ENCODE results near the gene STOX1.
"Not testable (repeated sequence)": the region's sequence is repeated elsewhere in the genome, so short reads cannot be mapped to it uniquely, and the experiment has no call there.

The STOX1 gene

DNA sequence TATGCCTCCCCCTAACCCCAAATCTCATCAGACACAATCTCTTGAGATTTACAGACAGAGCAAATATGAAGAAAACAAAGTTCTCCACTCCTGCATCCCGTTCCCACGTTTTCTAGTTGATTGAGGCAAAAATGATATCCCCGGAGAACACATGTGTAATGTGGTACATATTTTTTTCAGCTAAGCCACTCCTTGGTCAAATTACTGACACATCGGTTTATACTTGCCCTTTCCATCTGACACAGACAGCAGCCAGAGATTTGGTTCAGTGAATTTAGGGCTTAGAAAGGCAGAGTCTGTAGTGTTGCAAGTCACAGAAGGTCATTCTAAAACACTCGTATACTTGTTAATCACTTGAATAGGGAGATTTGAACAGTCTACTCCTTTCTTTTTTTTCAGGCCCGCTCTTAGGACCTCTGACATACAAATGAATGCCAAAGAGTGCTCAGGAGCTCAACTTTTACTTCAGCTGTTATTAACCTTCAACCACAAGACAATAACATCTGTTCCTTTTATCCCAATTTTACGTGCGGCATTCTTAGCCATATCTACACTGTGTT is 71.9 kb downstream of the STOX1 start:
- DNase-seq, result no peak

DNA sequence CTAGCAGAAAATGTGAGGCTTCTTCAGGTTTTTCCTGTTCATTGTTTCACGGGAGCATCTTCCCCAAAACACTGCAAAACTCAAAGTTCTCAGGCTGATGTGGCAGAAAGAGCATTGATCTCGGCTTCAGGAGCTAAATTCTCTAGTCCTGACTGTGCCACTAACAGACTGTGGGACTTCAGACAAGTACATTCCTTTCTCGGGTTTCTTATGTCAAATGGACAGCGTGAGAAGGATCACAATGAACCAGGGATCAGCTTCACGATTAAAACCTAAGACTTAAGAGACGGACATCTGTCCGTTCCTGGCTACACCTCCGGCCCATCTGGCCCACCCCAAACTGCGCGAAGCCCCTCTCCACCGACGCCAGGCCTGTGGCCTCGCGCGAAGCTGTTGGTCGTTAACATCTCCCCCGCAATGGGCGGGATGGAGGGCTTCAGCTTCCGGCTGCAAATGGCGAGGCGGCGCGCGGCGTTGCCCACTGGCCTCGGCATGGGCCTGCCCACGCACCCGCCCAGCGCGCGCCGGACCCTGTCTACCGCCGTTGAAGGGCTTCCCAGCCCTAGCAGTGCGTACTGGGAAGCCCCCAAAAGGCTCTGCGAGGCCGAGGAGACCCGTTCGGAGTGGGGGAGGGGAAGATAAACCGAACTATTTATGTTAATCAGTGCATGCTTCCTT is 73.2 kb downstream of the STOX1 start:
- no peak for DNase-seq

DNA sequence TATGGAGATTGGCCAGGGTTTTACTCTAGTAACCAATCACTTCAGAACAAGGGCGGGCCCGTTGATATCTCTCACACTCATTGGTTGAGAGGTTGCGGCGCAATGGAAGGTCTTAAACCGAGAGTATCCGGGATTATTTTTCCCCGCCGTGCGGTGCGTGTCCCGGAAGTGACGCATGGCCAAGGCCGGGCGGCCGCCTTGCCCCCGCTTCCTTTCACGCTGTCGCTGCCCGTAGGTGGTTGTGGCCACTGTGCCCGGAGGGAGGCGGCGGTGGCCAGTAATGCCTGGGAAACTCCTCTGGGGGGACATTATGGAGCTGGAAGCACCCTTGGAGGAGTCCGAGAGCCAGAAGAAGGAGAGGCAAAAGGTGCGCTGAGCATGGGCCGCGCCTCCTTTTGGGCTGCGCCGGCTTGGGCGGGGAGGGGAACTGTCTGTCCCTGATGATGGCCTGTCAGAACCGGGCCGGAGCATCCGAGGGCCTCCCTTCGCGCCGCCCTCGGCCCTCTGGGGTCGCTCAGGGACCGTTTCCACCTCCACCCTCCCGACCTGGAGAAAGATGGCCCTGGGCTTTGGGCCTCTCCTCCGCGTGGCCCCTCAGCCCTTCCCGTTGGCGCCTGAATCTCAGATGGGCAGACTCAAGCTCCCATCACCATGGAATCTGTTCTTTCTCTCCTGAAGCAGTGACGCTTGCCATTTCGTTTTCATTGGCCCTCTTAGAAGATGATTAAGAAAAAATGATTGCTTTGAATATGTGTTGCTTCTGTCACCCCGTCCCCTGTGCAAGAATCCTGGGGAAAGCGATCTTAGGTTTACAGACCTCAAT is 74.0 kb downstream of the STOX1 start, which contains the start of gene DDX50:
DDX50 (plus strand) TSS at position 211 of the 823 bp plus-strand sequence; CDS start at position 281, 70 bp downstream.
- DNase-seq, result peak; percentile 90

DNA sequence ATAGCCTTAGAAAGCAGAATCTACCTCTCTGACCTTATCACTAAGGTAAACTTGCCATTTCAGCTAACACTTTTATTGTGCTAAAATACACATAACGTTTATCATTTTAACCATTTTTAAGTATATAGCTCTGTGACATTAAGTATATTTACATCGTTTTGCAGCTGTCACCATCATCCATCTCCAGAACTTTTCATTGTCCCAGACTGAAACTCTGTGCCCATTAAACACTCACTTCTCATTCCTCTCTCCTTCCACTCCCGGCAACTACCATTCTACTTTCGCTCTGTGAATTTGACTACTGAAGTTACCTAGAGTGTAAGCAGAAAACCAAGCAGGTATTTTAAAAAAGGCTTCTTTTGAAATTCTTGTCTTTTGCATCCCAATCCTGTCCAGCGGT is 75.1 kb downstream of the STOX1 start:
- no peak for DNase-seq

DNA sequence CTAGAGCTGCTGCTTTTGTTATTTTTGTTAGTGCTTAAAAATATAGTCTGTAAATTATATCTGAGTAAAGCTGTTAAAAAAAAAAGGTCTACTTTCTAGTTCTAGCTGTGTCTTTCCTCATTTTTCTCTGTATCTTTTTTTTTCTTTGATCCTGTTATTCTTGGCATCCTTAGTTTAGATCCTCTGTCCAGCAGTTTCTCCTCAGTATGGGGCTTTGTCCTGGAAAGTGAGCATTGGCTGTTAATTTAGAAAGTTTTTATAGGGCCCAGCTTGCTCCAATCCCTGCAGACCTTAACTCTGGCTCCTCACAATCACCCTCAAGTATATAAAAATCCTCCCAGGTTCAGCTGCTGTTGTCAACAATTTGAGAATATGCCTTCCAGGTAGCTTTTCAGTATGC is 97.3 kb downstream of the STOX1 start:
- DNase-seq, result no peak

DNA sequence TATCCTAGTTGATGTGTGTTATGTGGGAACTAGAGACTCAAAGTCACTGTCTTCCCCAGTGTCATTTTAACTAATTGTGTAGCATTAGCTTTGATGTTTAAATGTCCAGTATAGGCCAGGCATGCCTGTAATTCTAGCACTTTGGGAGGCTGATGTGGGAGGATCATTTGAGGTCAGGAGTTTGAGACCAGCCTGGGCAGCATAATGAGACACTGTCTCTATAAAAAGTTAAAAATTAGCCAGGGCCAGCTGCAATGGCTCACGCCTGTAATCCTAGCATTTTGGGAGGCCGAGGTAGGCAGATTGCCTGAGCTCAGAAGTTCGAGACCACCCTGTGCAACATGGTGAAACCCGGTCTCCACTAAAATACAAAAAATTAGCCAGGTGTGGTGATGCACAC is 98.2 kb downstream of the STOX1 start:
- no peak for DNase-seq

DNA sequence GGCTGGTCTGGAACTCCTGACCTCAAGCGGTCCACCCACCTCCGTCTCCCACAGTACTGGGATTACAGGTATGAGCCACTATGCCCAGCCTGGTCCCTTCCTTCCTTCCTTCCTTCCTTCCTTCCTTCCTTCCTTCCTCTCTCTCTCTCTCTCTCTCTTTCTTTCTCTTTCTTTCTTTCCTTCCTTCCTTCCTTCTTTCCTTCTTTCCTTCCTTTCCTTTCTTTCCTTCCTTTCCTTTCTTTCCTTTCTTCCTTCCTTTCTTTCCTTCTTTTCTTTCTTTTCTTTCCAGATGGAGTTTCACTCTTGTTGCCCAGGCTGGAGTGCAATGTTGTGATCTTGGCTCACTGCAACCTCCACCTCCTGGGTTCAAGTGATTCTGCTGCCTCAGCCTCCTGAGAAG is 101.8 kb downstream of the STOX1 start:
- not testable (repeated sequence) for DNase-seq

DNA sequence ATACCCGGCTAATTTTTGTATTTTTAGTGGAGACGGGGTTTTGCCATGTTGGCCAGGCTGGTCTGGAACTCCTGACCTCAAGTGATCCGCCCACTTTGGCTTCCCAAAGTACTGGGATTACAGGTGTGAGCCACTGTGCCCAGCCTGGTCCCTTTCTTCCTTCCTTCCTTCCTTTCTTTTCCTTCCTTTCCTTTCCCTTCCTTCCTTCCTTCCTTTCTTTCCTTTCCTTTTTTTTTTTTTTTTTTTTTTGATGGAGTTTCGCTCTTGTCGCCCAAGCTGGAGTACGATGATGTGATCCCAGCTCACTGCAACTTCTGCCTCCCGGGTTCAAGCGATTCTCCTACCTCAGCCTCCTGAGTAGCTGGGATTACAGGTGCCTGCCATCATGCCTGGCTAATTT is 102.6 kb downstream of the STOX1 start:
- not testable (repeated sequence) for DNase-seq

DNA sequence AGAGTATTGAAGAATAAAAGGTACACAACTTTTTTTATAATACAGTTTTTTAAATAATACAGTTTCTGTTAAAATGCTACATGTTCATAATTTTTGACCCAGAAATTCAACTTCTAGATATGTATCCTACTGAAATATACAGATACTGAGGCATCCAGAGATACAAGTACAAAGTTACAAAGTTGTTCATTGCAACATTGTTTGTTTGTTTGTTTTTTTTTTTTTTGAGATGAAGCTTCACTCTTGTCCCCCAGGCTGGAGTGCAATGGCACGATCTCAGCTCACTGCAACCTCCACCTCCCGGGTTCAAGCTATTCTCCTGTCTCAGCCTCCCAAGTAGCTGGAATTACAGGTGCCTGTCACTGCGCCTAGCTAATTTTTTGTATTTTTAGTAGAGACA is 105.5 kb downstream of the STOX1 start:
- DNase-seq, result not testable (repeated sequence)

DNA sequence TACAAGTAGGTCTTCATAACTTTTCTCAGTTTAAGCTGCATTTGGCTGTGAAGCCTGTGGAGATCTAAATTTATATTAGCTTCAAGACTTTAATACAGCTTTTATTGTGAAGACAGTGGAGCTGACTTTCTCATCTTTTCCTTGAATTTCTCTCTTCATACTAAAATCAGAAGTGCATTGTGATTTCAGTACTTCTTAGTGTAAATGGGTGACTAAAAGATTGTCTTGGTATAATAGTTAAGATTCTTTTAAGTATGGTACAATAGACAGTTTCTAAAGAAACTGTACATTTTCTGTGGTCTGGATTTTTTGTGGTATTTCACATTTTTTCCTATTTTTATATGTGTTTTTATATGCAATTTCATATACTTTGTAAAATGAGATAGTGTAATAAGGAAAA is 107.7 kb downstream of the STOX1 start:
- no peak for DNase-seq

DNA sequence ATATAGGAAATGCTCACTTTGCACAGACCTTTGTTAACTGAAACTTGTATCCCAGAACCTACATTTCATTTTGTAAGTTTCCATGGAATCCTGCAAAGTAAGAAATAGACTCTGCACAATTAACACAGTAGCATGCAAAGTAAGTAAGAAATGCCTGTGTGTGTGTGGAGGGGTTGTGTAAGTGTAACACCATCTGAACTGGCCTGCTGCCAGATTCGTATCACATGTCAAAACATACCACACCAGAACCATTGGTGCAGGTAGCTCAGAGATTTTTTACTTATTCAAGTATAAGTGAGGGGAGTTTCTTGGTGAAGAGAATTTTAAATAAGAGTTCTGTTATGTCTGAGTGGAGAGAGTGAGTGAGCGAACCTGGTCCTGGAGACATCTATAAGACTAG is 110.8 kb downstream of the STOX1 start:
- DNase-seq, result no peak

DNA sequence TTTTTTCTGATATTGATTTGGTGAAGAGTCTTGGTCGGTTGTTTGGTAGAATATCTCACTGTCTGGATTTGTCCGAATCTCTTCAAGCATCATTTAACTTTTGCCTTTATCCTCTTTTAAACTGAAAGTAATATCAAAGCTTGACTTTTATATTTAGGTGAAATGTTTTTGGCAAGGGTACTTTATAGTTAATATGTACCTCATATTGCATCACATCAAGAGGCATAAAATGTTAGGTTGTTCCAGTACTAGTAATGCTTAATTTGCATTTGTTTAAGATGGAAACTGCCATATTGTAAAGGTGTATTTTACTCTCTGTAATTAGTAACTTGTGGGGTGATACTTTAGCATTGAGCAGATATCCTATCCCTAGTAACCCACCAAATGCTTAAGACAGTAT is 111.6 kb downstream of the STOX1 start:
- no peak for DNase-seq

DNA sequence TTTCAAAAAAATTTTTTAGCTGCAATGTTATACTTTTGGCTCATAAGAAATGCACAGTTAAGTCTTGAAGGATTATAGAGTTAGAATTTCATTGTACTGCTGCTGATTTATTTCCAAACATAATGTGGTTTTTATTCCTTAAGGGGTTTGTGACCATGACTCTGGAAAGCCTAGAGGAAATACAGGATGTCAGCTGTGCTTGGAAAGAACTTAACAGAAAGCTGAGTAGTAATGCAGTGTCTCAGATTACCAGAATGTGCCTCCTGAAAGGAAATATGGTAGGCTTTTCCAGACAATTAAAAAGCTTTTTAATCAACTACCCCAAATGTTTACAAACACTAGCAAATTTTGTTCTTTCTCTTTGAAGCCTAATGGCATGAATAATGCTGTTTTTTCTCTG is 113.6 kb downstream of the STOX1 start:
- DNase-seq, result not testable (repeated sequence)
